Measurements from ENCODE around the gene SERINC3. TPM values are rescaled to one million over a fixed set of nuclear protein-coding genes. Genes with fewer than 3 reads are reported as not detected.

The SERINC3 gene
- total RNA-seq, 4 donors from 2014 or later = 102 to 157 (median 121) TPM

DNA sequence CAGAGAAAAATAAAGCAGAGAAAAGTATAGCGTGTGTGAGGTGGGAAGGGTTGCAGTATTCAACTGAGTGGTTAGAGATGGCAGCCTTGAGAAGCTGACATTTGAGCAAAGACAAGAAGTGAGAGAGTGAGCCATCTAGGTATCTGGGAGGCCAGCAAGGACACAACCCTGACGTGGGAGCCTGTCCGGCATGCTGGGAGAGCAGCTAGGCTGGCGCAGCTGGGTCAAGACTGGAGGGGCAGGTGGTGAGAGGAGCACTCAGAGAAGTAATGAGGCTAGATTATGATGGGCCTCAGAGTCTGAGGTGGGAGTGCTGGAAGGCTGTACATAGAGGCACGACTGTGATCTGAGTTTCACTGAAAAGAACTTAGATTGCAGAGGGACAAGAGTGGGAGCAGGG is 33.3 kb downstream of the SERINC3 start:
- ATAC-seq (ENCODE audit: low FRiP score) (no peak), DNase-seq (ENCODE audit: low spot score) (no peak)
- TF ChIP-seq, protein P1, sequence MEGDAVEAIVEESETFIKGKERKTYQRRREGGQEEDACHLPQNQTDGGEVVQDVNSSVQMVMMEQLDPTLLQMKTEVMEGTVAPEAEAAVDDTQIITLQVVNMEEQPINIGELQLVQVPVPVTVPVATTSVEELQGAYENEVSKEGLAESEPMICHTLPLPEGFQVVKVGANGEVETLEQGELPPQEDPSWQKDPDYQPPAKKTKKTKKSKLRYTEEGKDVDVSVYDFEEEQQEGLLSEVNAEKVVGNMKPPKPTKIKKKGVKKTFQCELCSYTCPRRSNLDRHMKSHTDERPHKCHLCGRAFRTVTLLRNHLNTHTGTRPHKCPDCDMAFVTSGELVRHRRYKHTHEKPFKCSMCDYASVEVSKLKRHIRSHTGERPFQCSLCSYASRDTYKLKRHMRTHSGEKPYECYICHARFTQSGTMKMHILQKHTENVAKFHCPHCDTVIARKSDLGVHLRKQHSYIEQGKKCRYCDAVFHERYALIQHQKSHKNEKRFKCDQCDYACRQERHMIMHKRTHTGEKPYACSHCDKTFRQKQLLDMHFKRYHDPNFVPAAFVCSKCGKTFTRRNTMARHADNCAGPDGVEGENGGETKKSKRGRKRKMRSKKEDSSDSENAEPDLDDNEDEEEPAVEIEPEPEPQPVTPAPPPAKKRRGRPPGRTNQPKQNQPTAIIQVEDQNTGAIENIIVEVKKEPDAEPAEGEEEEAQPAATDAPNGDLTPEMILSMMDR (IDR thresholded peaks at IDR 0.05) = no peak

DNA sequence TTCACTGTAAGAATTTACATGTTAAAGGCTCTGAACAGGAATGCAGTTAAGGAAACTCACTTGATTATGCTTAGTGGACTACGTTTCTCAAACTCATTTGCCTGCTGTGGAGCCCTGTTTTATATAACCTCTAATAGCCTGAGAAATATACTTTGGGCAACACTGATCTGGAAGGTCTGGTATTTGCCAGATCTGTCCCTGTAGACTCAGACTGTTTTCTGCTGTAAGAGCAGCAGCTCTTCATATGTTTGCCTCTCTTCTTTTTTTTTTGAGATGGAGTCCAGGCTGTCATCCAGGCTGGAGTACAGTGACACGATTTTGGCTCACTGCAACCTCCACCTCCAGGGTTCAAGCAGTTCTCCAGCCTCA is 36.1 kb downstream of the SERINC3 start:
- TF ChIP-seq, protein P1 (IDR thresholded peaks at IDR 0.05) = no peak
- no peak for ATAC-seq (ENCODE audit: low FRiP score)
- DNase-seq (ENCODE audit: low spot score) = no peak

DNA sequence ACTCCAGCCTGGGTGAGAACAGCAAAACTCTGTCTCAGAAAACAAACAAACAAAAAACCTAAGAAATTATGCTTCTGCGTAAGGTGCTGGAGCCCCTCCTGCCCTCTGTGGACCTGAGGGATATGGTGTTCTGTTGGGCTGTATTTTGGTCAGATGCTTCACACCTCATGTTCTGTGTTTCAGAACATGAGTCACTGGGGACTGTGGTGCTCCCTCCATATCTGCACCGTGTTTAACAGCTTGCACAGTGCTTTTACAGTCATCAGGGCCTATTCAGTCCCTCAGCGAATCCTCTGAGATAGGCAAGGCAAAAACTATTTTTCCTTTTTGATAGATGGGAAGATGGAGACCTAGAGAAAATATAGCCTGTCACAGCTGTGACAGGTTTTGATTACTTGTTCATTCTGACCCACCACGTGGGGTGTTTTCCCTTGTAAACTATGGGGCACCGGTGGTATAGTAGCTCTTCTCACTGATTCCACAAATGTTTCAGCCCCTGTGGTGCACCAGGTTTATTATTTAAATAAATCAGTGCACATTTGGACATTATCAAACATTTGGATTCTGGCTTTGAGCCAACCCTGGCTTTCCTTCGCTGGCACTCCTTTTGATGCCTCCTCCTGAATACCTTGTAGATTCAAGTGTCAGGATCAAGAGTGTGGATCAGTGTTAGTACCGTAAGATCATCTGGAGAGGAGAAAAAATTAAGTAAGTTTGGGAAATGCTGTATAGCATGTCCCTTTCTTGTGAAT is 36.6 kb downstream of the SERINC3 start:
- ATAC-seq (ENCODE audit: low FRiP score) = no peak
- DNase-seq (ENCODE audit: low spot score) = no peak
- TF ChIP-seq, protein P1 (IDR thresholded peaks at IDR 0.05) = no peak

DNA sequence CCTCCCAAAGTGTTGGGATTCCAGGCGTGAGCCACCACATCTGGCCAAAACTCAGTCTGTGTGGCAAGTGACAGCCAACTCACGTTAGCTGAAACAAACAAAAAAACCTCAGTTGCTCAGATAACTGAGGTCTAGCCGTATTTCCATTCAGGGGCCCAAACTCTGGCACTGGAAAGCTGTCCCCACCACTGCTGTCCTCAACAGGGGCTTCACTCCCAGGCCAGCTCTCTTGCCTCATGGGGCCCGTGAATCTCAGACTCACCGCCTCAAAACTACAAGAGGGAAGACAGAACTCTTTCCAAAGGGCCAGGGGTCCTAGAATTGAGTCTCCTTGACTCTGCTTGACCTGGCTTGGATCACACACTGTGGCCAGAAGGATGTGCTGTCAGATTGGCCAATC is 38.8 kb downstream of the SERINC3 start:
- ATAC-seq (ENCODE audit: low FRiP score) (no peak), DNase-seq (ENCODE audit: low spot score) (no peak)
- TF ChIP-seq, protein P1 (IDR thresholded peaks at IDR 0.05) = no peak

DNA sequence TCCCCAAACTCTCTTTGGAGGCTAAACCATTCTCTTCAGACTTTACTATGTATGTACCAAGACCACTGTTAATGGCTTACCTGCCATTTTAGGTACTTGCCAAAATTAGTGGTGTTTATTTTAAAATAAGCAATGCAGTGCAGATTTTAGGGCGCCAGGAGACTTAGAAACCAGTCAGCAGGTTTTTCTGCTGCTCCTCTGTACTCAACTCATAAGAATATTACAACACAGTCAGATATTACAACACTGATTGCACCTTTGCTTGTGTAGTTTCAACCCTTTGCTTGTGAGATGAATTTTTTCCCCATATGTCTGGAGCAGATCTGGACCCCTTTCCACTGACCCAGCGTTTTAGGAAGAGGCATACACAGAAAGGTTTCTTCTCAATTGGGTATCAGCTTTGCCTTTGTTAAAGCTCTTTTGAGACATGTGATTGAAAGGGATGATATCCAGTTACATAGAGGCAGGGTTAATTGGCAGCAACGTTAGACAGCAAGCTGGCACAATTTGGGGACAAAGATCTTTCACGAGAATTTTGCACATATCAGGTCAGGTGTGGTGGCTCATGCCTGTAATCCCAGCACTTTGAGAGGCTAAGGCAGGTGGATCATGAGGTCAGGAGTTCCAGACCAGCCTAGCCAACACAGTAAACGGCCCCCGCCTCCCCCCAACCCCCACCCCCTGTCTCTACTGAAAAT is 40.0 kb downstream of the SERINC3 start:
- no peak for DNase-seq (ENCODE audit: low spot score)
- TF ChIP-seq, protein P1 (IDR thresholded peaks at IDR 0.05) = no peak
- ATAC-seq (ENCODE audit: low FRiP score) = no peak

DNA sequence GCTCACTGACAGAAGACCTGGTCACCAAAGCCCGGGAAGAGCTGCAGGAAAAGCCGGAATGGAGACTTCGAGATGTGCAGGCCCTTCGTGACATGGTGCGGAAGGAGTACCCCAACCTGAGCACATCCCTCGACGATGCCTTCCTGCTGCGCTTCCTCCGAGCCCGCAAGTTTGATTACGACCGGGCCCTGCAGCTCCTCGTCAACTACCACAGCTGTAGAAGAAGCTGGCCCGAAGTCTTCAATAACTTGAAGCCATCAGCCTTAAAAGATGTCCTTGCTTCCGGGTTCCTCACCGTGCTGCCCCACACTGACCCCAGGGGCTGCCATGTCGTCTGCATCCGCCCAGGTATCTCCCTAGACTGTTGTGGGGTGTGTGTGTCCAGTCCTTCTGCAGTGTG is 41.8 kb downstream of the SERINC3 start:
- TF ChIP-seq, protein P1 (IDR thresholded peaks at IDR 0.05) = no peak
- DNase-seq (ENCODE audit: low spot score) (no peak), ATAC-seq (ENCODE audit: low FRiP score) (no peak)

DNA sequence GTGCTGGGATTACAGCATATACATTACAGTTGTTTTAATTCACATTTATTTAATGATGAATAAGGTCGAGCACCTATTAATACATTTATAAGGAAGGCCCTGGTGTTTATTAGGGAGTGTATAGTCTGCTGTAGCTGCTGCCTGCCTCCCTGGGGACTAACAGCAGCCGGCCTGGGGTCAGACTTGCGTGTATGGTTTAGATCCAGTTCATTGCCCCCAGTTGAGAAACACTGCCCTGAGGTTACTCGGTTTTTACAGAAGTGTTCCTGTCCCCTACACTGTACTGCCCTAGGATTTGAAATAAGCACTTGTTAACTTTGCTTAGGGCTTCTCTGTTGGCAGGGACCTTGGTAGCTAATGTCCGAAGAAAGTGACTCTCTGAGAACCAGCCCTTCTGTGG is 42.2 kb downstream of the SERINC3 start:
- TF ChIP-seq, protein P1 (IDR thresholded peaks at IDR 0.05) = no peak
- DNase-seq (ENCODE audit: low spot score) (no peak), ATAC-seq (ENCODE audit: low FRiP score) (no peak)

All from omental fat pad (tissue), 4 donors.